CD1c-positive myeloid dendritic cell (primary cell): Measurements from ENCODE around the gene HCRT.
"Not testable (repeated sequence)": the region's sequence is repeated elsewhere in the genome, so short reads cannot be mapped to it uniquely, and the experiment has no call there.

Experiments
- DNase-seq: peaks from one replicate; pipeline ENCODE4 v3.0.0-alpha.2; 2016; ENCODE audit errors: extremely low spot score

HCRT gene, protein sequence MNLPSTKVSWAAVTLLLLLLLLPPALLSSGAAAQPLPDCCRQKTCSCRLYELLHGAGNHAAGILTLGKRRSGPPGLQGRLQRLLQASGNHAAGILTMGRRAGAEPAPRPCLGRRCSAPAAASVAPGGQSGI

DNA sequence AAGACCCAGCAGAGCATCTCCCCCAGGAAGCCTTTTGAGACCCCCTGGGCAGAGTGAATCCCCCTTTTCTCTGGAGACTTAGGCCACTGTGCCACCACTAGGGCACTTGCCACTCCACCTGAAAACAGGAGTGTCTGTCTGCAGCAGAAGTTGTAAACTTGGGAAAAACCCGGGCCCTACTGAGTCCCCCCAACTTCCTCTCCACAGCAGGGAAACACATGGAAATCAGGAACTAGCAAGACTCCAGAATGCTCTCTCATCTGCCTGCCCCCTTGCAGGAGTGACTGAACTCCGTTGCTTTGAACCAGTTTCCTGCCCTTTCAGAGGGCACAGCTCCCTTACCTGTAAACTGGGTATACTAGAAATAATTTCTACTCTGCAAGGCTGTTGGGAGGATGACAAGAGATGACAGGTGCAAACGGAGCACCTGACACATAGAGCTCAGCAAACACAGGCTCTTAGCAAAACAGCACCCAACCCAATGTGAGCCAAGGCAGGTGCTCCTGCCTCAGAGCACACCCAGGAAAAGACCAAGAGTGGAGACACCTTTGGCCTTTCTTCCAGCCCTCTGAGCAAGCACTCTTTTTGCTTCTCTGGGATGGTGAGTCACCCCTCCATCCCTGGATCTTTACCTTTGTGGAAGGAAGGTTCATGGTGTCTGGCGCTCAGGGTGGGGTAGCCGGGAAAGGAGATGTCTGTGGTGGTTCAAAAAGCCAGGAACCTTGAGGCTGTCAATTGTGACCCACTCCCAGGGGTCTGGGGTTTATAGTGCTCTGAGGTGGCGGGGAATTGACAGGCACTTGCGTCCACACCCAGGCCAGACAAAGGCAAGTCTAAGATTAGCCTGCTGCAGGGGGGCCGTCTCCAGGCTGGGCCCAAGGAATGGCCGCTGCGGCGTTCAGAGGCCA is at the start of gene HCRT:
Gene HCRT, minus strand, starts transcription at position 740 of the 908 bp plus-strand sequence. Its CDS starts 87 bp downstream, at position 653.
- DNase-seq: peak; percentile 74

DNA sequence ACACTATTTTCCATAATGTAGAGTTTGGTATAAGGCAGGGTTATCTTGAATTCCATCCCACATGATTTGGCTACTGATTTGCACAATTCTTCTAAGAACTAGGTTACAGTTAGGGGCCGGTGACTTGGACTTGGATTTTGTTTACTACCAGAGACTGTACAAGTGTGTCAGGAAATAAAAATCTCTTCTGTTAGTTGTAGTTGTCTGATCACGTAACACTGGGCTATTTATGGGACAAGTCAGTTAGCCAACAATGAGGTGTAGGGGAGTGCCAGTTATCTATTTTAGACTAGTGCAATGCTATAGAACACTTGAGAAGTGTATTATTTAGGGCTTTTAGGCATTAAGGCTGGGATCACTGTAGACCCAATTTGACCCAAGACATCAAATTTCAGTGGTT is 48.7 kb upstream of the HCRT start:
- DNase-seq: no peak

DNA sequence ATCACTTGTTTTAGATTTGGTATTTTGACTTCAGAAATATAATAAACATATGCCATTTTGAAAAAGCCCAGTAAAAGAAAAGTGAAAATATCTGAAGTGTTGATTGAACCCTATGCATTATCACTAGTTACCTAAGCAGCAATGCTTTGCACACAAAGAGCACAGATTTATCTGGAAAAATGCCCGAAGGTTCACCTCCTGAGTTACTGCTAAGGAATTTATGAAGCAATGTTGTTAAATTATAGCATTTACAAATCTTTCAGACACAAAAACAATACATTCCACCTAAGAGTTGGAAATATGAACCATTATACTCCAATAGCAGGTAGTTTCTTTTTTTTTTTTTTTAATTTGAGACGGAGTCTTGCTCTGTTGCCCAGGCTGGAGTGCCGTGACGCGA is 47.9 kb upstream of the HCRT start:
- no peak for DNase-seq

DNA sequence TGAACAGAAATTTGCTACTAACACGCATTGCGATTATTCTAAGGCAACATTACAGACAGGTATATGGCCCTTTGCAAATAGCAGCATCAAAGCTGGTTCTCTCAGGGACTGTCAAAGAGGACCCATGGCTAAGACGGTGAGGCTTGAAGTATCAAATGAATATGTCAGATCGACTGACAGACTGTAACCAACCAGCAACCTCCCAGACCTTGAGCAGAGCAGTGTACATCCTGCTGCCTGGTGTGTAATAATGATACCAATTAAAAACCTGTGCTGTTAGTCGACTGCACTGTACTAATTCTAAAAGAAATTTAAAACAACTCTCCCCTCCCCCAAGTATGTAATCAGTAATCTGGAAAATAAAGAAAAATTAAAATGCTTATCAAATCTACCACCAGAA is 45.0 kb upstream of the HCRT start:
- DNase-seq: no peak

DNA sequence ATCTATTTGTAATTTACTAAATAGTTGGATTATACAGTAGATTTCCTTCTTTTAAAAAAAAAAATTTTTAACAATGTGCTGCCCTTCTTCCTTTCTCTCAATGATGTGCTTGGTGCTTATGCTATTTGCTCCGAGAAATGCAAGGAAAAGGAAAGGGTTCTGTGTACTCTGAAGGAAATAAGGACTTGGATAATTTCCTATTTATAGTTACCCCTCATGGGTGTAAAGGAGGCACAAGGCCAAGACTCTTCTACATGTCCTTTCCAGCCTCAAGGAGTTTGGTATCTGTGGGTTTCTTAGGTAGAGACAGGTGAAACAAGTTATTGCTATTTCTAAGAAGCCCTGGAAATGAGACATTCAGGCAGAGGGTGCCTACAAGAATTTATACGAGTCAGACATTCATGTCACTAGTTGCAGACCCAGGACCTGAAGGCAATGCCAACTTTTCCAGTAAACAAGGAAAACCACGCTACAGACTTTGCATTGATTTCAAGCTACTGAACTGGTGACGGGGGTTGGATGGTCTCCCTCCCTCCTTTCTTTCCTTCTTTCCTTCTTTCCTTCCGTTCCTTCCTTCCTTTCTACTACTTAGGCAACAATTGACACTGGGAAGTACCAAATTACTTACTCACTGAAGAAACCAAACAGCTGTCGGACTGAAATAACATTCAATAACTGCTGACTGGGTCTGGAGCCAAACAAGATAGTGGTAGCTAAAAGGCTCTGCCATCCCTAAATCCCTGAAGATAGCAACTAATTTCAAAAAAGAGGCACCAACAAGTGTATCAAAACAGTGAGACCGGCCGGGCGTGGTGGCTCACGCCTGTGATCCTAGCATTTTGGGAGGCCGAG is 42.8 kb upstream of the HCRT start:
- no peak for DNase-seq

DNA sequence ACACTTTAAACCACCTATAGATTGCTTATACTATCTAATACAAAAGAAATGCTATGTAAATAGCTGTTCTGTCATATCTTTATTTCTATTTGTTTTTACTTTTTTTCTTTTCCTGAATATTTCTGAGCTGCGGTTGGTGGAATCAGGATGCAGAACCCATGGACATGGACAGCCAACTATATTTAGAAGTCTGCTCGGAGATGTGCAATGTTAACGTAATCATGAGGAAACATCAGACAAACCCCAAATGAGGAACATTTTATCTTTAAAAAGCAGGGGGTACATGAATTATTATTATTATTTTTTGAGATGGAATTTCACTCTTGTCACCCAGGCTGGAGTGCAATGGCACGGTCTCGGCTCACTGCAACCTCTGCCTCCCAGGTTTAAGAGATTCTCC is 40.4 kb upstream of the HCRT start:
- DNase-seq: no peak

DNA sequence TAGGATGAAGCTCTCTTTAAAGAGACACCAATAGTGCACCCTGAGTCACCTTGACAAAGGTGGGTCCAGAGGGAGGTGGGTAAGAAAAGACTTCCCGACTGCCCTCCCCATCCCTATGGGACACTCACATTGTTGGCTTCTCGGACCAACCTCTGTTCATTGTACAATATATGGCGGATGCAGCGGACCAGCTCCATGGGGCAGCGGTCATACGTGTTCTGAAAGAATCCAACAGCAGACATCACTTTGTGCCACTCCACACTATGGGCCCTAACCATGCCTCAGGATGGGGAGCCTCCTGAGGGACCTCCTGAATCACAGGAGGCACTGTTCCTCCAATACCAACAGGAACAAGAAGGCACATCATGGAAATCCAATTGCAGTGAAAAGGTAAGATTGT is 39.4 kb upstream of the HCRT start:
- DNase-seq: no peak

DNA sequence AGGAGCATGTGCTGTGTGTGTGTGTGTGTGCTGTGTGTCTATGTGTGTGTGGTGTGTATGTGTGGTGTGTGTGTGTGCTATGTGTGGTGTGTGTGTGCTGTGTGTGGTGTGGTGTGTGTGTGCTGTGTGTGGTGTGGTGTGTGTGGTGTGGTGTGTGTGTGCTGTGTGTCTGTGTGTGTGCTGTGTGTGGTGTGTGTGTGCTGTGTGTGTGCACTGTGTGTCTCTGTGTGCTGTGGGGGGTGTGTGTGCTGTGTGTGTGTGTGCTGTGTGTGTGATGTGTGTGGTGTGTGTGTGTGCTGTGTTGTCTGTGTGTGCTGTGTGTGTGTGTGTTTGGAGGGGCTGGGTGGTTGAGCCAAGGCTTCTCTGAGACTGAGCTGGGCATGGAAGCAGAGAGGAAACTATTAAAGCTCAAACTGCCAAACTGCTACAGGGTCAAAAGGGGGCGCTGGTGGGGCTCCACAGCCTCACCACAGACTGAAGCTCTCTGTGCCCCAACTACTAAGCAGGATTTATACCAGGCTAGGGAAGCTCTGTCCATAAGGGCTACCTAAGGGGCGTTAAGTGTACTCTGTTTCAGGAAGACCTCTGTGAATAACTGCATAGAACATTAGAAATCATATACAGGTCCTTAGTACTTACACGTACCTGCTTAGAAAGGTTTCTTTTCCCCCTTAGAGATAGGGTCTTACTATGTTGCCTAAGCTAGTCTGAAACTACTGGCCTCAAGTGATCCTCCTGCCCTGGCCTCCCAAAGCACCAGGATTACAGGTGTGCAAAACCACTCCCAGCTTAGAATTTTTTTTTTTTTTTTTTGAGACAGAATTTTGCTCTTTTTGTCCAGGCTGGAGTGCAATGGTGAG is 36.9 kb upstream of the HCRT start:
- peak; percentile 55 for DNase-seq

DNA sequence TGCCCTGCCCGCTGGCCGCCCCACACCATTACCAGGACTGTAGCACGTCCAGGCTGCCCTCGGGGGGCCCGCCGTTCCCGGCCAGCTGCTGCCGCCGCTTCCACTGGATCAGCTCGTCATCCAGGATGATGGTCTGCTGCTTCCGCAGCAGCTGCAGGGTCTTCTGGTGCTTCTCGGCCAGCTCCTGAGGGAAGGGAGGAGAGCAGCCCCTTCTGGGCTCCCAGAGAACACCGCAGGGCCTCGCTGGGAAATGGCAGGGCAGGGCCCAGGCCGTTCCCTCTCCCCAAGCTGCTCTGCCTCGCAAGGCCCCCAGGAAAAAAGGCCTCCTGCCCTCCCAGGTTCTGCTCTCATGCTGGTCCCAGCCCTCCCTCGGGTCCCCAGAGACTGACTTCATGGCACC is 34.0 kb upstream of the HCRT start:
- not testable (repeated sequence) for DNase-seq

DNA sequence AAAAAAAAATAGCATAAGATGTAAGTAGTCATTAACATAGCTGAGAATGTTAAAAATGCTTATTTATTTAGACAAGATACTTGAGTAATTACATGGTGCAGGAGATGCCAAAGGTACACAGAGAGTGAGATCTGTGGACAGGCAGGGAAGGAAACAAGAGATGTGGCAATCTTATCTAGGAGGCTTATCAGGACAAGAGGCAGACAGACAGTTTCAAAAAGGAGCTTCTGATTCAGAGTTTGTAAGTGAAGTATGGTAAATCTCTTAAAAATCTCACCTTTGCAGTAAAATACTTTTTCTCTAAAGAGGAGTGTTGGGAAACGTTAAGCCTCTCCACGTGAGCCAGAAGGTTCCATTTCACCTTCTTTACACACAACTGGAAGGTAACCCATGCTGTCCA is 28.9 kb upstream of the HCRT start:
- DNase-seq: no peak

DNA sequence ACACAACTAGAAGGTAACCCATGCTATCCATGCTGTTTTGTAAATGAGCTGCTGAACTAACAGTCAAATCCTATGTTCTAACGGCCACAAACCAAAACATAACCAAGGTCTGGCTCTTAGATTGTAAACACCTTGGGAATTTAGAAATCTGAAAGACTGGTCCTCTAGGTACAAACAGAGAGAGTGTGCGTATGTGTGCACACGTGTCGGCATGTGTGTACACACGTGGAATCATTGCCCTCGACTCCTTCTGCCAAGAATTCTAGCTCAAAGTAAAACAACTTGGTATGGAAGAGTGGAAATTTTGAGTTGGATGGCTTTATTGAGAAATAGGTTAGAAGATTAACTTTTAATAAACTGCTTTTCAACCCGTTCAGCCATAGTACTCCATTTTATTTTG is 27.1 kb upstream of the HCRT start:
- DNase-seq: no peak

DNA sequence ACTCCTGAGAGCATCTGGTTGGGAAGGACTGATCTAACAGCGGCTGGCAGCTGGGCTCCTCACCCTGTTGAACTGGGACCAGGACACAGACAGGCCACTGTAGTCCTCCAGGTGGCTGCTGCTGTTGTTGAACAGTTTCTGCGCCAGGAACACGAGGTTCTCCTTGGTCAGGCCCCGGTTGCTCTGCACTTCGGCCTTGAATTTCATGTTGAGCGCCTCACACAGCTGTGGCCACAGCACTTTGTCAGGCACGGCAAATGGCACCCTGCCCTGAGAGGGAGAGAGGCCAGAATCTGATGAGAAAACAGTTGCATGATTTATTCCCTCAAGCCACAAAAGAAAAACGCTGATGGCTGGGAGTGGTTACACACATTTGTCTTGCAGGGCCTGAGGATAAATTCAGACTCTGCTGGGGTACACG is 26.7 kb upstream of the HCRT start:
- not testable (repeated sequence) for DNase-seq

DNA sequence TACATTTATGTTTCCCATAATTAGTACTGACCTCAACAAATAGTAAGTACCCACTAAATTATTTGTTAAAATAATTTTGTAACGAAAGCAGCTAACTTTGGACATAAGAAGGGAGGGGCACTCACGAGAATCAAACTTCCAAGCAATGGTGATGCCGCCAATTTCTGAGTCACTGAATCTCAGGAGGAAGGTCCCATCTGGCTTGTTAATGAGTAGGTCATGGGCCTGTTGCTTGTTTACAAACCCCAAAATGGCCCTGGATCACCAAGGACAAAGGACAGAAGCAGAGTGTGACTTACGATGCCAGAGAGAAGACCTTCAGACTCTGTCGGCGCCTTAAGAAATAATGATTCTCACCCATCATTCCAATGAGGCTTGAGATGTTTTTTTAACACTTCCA is 24.8 kb upstream of the HCRT start:
- DNase-seq: no peak

DNA sequence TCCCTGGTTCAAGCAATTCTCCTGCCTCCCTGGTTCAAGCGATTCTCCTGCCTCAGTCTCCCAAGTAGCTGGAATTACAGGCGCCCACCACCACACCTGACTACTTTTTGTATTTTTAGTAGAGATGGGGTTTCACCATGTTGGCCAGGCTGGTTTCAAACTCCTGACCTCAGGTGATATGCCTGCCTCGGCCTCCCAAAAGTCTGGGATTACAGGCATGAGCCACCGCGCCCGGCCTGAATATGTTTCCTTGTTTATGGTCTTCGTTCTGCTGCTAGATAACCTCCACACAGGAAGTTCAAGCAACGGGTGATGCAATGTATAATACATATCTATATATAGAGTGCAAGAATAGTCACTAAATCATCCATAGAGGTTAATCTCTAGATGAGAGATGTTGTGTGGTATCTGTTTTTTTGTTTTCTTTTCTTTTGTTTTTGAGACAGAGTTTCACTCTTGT is 20.9 kb upstream of the HCRT start:
- peak; percentile 41 for DNase-seq

DNA sequence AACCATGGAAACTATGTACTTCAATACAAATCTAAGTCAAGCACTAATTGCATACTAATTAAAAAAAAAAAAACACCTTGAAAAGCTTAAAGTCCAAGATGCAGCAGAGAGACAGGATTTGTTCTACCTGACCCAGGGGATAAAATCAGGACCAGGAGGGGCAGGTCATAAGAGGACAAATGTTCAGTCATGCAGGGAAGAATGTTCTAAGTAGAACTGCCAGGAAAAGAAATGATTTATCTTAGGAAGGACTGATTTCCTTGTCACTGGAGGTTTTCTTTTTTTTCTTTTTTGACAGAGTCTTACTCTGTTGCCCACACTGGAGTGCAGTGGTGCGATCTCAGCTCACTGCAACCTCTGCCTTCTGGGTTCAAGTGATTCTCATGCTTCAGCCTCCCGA is 18.1 kb upstream of the HCRT start:
- DNase-seq: no peak

DNA sequence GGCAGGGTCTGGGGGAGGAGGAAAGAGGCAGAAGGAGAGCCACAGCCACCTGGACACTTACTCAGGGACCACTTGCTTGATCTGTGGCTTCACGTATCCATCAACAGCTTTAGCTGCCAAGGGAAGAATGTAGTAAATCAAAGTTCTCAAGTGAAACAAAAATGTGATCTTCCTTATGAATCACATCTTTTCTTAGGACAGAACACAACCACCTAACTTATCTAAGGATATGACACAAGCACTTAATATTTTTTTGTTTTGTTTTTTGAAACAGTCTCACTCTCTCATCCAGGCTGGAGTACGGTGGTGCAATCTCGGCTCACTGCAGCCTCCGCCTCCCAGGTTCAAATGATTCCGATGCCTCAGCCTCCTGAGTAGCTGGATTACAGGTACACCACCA is 17.4 kb upstream of the HCRT start:
- DNase-seq: no peak

DNA sequence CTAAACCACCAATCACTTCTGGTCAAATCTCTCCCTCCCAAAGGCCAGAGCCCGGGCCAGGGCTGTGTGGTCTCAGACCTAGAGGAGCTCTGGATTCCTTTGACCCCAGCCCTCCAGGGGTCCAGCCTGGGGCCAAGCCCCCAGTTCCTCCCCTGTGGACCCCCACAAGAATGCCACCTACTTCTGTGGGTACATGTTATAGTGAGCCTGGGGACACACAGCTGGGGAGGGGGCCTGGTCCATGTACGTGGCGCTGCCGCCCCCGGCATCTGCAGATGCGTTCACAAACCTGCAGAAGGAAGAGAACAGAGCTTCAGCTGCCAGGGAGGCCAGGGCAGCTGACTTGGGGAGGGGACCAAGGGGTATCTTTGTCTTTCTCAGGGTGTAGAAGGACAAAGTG is 16.9 kb upstream of the HCRT start:
- no peak for DNase-seq

DNA sequence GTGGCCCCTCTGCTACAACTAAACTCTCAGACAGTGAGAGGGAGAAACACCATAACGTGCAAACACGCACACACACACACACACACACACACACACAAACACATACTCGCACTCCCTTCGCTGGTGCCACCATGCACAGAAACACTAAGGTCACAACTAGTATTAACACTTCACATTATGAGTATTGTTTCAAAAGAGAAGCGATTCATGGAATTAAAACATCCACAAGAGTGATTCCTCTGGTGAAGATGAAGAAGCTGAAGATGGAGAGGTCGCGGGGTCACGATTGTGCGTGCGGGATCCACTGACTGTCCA is 16.2 kb upstream of the HCRT start:
- no peak for DNase-seq

DNA sequence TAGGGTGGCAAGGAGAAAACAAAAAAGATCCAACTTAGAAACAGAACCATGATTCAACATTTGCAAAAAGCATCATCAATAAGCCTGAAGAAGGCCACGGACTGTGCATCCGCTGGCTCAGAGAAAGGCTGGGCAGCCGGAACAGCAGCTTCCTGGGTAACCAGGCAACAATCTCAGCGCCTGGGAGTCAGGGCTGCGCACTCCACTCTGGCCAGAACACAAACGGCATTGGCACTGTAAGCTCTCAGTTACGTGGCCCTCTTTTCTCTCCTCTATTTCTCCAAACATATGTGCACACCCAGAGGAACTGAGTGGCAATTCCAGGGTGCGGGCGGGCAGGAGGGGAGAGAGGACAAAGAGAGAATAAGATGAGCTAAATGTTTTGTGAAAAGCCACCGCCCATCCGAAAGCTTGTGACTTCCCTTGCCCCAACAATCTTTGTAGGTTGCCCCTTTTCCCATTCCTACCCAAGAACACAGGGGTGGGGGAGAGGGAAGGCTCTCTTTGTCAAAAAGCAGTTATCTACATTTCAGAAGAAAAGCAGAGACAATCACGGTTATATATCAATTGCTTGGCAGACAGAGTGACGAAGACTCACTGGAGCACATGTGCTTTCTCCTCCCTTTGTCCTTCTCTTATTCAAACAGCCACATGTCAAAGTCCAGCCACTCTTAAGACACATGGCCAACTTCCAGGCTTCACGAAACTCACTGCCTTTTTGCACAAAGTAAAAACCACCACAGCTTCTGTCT is 15.6 kb upstream of the HCRT start:
- no peak for DNase-seq

DNA sequence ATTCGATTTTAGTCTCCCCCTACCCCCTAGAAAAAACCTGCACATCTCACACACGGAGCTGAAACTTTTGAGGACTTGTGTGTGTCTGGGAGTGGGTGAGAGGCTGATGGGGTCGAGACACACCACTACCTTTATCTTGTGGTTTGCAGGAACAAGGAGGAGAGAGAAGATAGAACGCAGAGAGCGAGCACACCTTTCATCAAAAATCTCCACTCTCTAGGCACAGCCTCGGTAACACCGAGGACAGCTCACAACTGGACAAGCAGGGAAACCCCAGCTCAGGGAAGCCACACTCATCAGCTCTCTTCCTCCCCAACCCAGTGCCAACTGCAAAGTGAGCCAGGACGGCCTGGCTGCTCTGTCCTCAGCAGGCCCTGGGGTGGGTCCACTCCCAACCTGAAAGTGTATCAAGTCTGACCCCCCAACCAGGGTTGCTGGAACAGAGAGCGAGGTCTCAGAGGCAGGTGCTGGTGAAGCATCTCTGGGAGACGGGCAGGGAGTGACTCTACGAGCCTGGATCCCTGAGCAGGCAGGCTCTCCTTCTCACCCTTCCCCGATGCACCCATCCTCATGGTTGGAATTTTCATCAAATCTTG is 14.3 kb upstream of the HCRT start:
- DNase-seq: no peak

DNA sequence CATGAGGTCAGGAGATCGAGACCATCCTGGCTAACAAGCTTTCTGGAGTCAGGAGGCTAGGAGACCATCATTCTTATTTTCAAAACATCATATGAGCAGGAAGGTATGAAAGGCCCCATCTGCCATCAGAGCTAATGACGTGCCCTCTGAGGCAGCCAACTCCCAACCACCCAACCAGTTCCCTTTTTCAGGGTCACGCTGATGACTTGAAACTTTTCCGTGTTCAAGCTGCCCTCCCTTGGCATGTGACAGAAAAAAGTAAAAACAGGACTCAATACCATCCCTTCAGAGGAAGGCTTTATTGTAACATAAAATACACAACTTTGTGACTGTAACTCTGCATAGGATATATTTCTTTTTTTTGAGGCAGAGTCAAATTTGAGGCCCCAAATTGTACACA is 13.6 kb upstream of the HCRT start:
- DNase-seq: peak; percentile 85
